MM.1S (cell line): ENCODE measurements around the gene SEC22C.

Experiments used
- CTCF ChIP-seq: fragments of 300-600 bp; sonication (generic); IDR thresholded peaks from 2 replicates; pipeline ENCODE4 v1.5.1; 2016; ENCODE audit warnings: antibody characterized with exemption, low read length, mixed read lengths
- EZH2 ChIP-seq: fragments of 300-600 bp; sonication (generic); optimal IDR thresholded peaks from 2 replicates; pipeline ENCODE3; 2017; ENCODE audit warnings: low read depth, mild to moderate bottlenecking, antibody characterized with exemption, low read length, mixed read lengths

GRCh38 chr3:42546691-42547213 is 35.0 kb downstream of the SEC22C start:
- TF ChIP-seq CTCF (no peak), EZH2 (no peak)
